Adrenal gland (tissue), 5 donors: ENCODE measurements around the gene SUMO2.

Experiments used
- POLR2A ChIP-seq, 2 donors: fragments of 450-650 bp; IDR thresholded peaks; one replicate each; pipeline ENCODE4 v1.6.1; 2017; ENCODE audit warnings: antibody characterized with exemption in 2 of 2, mild to moderate bottlenecking in 2 of 2, moderate library complexity in 1 of 2
- TF ChIP-seq, protein P1 (sequence below), 6 experiments: fragments of 450-650 bp in 4 of 6; fragments of 200-600 bp in 2 of 6; sonication (generic) in 1 of 6; IDR thresholded peaks; 1 replicate in 5 of 6; 2 replicates in 1 of 6; pipeline versions ENCODE4 v1.5.1 to v1.8.0; 2016 to 2021; ENCODE audit warnings: antibody characterized with exemption in 6 of 6, mild to moderate bottlenecking in 2 of 6, moderate library complexity in 1 of 6
- donor health status: DM: no; HTN: no; CAD: no.

DNA sequence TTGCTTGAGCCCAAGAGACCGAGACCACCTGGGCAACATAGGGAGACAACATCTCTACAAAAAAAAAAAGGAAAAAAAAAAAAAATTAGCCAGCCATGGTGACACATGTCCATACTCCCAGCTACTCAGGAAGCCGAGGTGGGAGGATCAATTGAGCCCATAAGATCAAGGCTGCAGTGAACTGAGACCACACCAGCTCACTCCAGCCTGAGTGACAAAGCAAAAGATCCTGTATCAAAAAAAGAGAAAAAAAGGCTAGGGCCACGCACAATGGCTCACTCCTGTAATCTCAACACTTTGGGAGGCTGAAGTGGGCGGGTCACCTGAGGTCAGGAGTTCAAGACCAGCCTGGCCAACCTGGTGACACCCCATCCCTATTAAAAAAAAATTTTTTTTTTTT, 13.8 kb downstream of the SUMO2 start:
- TF ChIP-seq POLR2A (IDR thresholded peaks at IDR 0.05): no peak
- TF ChIP-seq, protein P1, sequence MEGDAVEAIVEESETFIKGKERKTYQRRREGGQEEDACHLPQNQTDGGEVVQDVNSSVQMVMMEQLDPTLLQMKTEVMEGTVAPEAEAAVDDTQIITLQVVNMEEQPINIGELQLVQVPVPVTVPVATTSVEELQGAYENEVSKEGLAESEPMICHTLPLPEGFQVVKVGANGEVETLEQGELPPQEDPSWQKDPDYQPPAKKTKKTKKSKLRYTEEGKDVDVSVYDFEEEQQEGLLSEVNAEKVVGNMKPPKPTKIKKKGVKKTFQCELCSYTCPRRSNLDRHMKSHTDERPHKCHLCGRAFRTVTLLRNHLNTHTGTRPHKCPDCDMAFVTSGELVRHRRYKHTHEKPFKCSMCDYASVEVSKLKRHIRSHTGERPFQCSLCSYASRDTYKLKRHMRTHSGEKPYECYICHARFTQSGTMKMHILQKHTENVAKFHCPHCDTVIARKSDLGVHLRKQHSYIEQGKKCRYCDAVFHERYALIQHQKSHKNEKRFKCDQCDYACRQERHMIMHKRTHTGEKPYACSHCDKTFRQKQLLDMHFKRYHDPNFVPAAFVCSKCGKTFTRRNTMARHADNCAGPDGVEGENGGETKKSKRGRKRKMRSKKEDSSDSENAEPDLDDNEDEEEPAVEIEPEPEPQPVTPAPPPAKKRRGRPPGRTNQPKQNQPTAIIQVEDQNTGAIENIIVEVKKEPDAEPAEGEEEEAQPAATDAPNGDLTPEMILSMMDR (IDR thresholded peaks at IDR 0.05): no peak
